OCI-LY1 (cell line): ENCODE results near the gene ITGA6.

Experiments used
- H2AFZ ChIP-seq: fragments of 200-600 bp; sonication (generic), shearing (Covaris generic); 2 replicates; pipeline ENCODE4 v1.6.0; 2014; ENCODE audit warnings: antibody characterized with exemption, mild to moderate bottlenecking, low read length
- H3F3A ChIP-seq: fragments of 200-600 bp; sonication (generic), shearing (Covaris generic); 2 replicates; pipeline ENCODE4 v1.6.0; 2014; ENCODE audit warnings: mild to moderate bottlenecking, antibody characterized with exemption, low read length, moderate library complexity; ENCODE audit not compliant: insufficient read depth
- H3K27ac ChIP-seq: fragments of 200-600 bp; sonication (generic); 2 replicates; pipeline ENCODE4 v1.5.1; 2014; ENCODE audit warnings: low read length, mixed run types, mild to moderate bottlenecking, low read depth; ENCODE audit not compliant: poor library complexity, severe bottlenecking
- H3K27me3 ChIP-seq: fragments of 200-600 bp; sonication (generic); 2 replicates; pipeline ENCODE4 v1.6.0; 2014; ENCODE audit warnings: antibody characterized with exemption, mild to moderate bottlenecking, low read length, moderate library complexity; ENCODE audit not compliant: insufficient read depth
- H3K36me3 ChIP-seq: fragments of 200-600 bp; sonication (generic); 2 replicates; pipeline ENCODE4 v1.6.1; 2014; ENCODE audit warnings: mild to moderate bottlenecking, antibody characterized with exemption, low read length, moderate library complexity, mixed read lengths; ENCODE audit not compliant: insufficient read depth
- H3K4me1 ChIP-seq: fragments of 200-600 bp; sonication (generic); 2 replicates; pipeline ENCODE4 v1.5.1; 2014; ENCODE audit warnings: mild to moderate bottlenecking, low read length, moderate library complexity; ENCODE audit not compliant: insufficient read depth, severe bottlenecking
- H3K4me2 ChIP-seq: fragments of 200-600 bp; sonication (generic), shearing (Covaris generic); 2 replicates; pipeline ENCODE4 v1.6.1; 2014; ENCODE audit warnings: low read length
- H3K4me3 ChIP-seq: fragments of 200-600 bp; sonication (generic); 2 replicates; pipeline ENCODE4 v1.5.1; 2014; ENCODE audit warnings: low read length, low read depth, mild to moderate bottlenecking, mixed read lengths; ENCODE audit not compliant: poor library complexity, severe bottlenecking
- H3K79me2 ChIP-seq: fragments of 200-600 bp; shearing (Covaris generic); 2 replicates; pipeline ENCODE4 v1.6.1; 2016; ENCODE audit warnings: mixed run types, low read length, mixed read lengths; ENCODE audit not compliant: insufficient read depth
- H3K9ac ChIP-seq: fragments of 200-600 bp; sonication (generic), shearing (Covaris generic); 2 replicates; pipeline ENCODE4 v1.6.1; 2014; ENCODE audit warnings: mild to moderate bottlenecking, low read length, mixed read lengths
- H3K9me2 ChIP-seq: fragments of 200-600 bp; sonication (generic), shearing (Covaris generic); 2 replicates; pipeline ENCODE4 v1.6.1; 2014; ENCODE audit warnings: low read depth, mild to moderate bottlenecking, low read length, mixed read lengths
- H3K9me3 ChIP-seq: fragments of 200-600 bp; shearing (Covaris generic); 2 replicates; pipeline ENCODE4 v1.6.1; 2014; ENCODE audit warnings: low read length, mixed read lengths
- H4K20me1 ChIP-seq: fragments of 200-600 bp; sonication (generic), shearing (Covaris generic); 2 replicates; pipeline ENCODE4 v1.6.0; 2016; ENCODE audit warnings: mild to moderate bottlenecking, low read length; ENCODE audit not compliant: insufficient read depth
- CTCF ChIP-seq: fragments of 200-600 bp; sonication (generic), shearing (Covaris generic); IDR thresholded peaks from 2 replicates; pipeline ENCODE4 v1.5.1; 2017; ENCODE audit warnings: mild to moderate bottlenecking, antibody characterized with exemption, low read length, moderate library complexity, mixed read lengths
- EZH2 ChIP-seq: fragments of 200-600 bp; sonication (generic), shearing (Covaris generic); IDR thresholded peaks from 2 replicates; pipeline ENCODE4 v1.8.0; 2017; ENCODE audit warnings: borderline replicate concordance, mixed run types, mild to moderate bottlenecking, antibody characterized with exemption, low read length, moderate library complexity, mixed read lengths

ITGA6 gene

DNA sequence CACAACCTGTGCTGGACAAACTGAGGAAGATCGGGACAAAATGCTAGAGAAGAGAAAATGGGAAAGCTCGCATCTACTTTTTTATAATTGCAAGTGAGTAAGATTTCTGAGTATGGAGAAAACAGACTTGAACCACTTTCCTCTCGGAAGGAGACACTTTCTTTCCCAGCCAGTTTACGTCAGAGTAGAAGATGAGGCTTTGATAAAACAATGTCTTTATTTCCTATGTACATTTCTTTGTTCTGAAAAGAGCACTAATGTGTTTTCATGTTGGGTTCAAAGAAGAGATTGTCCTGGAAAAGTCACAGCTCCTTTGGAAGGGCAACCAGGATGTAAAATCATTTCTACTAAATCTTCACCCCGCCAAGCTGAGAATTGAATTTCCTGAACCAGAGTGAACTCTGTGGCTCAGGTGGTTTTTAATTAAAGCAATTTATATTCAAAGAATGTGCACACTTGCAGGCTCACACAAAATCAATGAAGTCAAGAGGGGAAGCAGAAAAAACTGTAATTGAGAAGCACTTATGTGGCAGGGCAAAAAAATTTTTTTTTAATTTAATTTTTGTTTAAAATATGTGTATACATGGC is 23.4 kb upstream of the ITGA6 start:
- Histone ChIP-seq H3K27me3 (no peaks in the 10 kb centered on the region), H3K9me3 (no peaks in the 10 kb centered on the region), H3K4me2 (no peak overlapping the region), H3K4me3 (no peak overlapping the region), H3K27ac (no peak overlapping the region), H2AFZ (no peak overlapping the region), H3K79me2 (no peaks in the 10 kb centered on the region), H3K4me1 (no peaks in the 10 kb centered on the region), H3K9me2 (no peaks in the 10 kb centered on the region), H3K9ac (no peak overlapping the region), H3F3A (no peaks in the 10 kb centered on the region), H4K20me1 (no peaks in the 10 kb centered on the region), H3K36me3 (no peaks in the 10 kb centered on the region)
- TF ChIP-seq CTCF (no peak), EZH2 (no peak)

DNA sequence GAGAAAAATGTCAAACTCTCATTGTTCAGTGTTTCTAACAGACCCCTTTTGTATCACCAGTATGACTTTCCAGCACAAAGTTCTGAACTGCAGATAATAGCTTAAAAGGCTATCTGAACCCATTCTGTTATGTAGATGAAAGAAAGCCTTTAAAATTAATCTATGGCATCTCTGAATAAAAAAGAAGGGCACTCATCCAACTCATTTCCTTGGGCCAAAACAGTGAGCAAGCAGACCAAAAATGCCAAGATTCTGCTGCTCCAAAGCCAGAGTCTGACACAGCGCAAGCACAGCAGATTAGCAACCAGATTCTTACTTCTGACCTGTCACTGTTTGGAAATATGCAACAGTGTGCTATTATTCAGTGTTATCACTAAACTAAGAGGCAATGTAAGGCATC is 22.6 kb upstream of the ITGA6 start:
- Histone ChIP-seq H2AFZ (no peak overlapping the region), H3K27ac (no peak overlapping the region), H3K4me2 (no peak overlapping the region), H3K4me1 (no peaks in the 10 kb centered on the region), H3K36me3 (no peaks in the 10 kb centered on the region), H4K20me1 (no peaks in the 10 kb centered on the region), H3F3A (no peaks in the 10 kb centered on the region), H3K4me3 (no peak overlapping the region), H3K9ac (no peak overlapping the region), H3K9me3 (no peaks in the 10 kb centered on the region), H3K9me2 (no peaks in the 10 kb centered on the region), H3K79me2 (no peaks in the 10 kb centered on the region), H3K27me3 (no peaks in the 10 kb centered on the region)
- TF ChIP-seq EZH2 = no peak
- TF ChIP-seq CTCF = no peak

DNA sequence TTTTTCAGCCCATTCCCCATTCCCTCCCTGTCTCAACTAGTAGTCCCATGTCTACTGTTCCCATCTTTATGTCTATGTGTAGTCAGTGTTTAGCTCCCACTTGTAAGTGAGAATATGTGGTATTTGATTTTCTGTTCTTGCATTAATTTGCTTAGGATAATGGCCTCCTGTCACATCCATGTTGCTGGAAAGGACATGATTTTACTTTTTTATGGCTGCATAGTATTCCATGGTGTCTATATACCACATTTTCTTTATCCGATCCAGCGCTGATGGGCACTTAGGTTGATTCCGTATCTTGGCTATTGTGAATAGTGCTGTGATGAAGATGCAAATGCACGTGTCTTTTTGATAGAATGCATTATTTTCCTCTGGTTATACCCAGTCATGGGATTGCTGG is 21.7 kb upstream of the ITGA6 start:
- Histone ChIP-seq H3K4me2 (no peak overlapping the region), H2AFZ (no peak overlapping the region), H3K79me2 (no peaks in the 10 kb centered on the region), H3K4me1 (no peaks in the 10 kb centered on the region), H3K36me3 (no peaks in the 10 kb centered on the region), H3K27me3 (no peaks in the 10 kb centered on the region), H3K9ac (no peak overlapping the region), H3K9me2 (no peaks in the 10 kb centered on the region), H3K4me3 (no peak overlapping the region), H4K20me1 (no peaks in the 10 kb centered on the region), H3K9me3 (no peaks in the 10 kb centered on the region), H3F3A (no peaks in the 10 kb centered on the region), H3K27ac (no peak overlapping the region)
- no peak for TF ChIP-seq CTCF
- no peak for TF ChIP-seq EZH2
